ENCODE measurements around the gene COL24A1.

GRCh38 chr1:86068271-86068721, 88.3 kb downstream of the COL24A1 start:
- no peak for TF ChIP-seq EZH2 (IDR thresholded peaks at IDR 0.05; ENCODE audit: insufficient read depth, poor library complexity, severe bottlenecking)
- no peak for TF ChIP-seq EZH2phosphoT487 (IDR thresholded peaks at IDR 0.05; ENCODE audit: insufficient read depth, low read depth)
